ENCODE data around the gene MMRN2.

Gene MMRN2

GRCh38 chr10:86899132-86899531 lies 58.3 kb downstream of the MMRN2 start:
- no peak for TF ChIP-seq CTCF (IDR thresholded peaks at IDR 0.05; ENCODE audit: low read depth, low read length)
- H3K4me3 ChIP-seq (ENCODE audit: low read depth, low read length): no peak overlapping the region

GRCh38 chr10:86898511-86898910 lies 58.9 kb downstream of the MMRN2 start:
- no peak overlapping the region for H3K4me3 ChIP-seq (ENCODE audit: low read depth, low read length)
- TF ChIP-seq CTCF (IDR thresholded peaks at IDR 0.05; ENCODE audit: low read depth, low read length): no peak

- TF ChIP-seq CTCF (IDR thresholded peaks at IDR 0.05; ENCODE audit: low read depth, low read length): no peak
- no peak overlapping the region for H3K4me3 ChIP-seq (ENCODE audit: low read depth, low read length)
Measured at GRCh38 chr10:86889997-86890396, 67.4 kb downstream of the MMRN2 start.

- TF ChIP-seq CTCF (IDR thresholded peaks at IDR 0.05; ENCODE audit: low read depth, low read length): no peak
- H3K4me3 ChIP-seq (ENCODE audit: low read depth, low read length): no peak overlapping the region
Measured at GRCh38 chr10:86888585-86889381, 68.6 kb downstream of the MMRN2 start.

Measured in WI38 (cell line).